Measurements from ENCODE around the gene DYNC1I1.

GRCh38 chr7:95736635-95737034 is 35.7 kb upstream of the DYNC1I1 start:
- no peak for TF ChIP-seq REST (IDR thresholded peaks at IDR 0.05; ENCODE audit: low read depth, low read length)
- no peak for TF ChIP-seq POLR2AphosphoS5 (IDR thresholded peaks at IDR 0.05; ENCODE audit: low read depth, low read length)
- no peak for TF ChIP-seq TAF1 (IDR thresholded peaks at IDR 0.05; ENCODE audit: borderline replicate concordance, low read depth, low read length)
- TF ChIP-seq CTCF (IDR thresholded peaks at IDR 0.05) = no peak
- no peak for TF ChIP-seq ZBTB33 (IDR thresholded peaks at IDR 0.05; ENCODE audit: borderline replicate concordance, low read depth)
- no peak for TF ChIP-seq TCF12 (IDR thresholded peaks at IDR 0.05)
- no peak for TF ChIP-seq SIN3A (IDR thresholded peaks at IDR 0.05; ENCODE audit: borderline replicate concordance, low read depth, low read length)
- TF ChIP-seq RAD21 (IDR thresholded peaks at IDR 0.05; ENCODE audit: low read length) = no peak
